ENCODE data around the gene MRPS18A.

Gene MRPS18A

DNA sequence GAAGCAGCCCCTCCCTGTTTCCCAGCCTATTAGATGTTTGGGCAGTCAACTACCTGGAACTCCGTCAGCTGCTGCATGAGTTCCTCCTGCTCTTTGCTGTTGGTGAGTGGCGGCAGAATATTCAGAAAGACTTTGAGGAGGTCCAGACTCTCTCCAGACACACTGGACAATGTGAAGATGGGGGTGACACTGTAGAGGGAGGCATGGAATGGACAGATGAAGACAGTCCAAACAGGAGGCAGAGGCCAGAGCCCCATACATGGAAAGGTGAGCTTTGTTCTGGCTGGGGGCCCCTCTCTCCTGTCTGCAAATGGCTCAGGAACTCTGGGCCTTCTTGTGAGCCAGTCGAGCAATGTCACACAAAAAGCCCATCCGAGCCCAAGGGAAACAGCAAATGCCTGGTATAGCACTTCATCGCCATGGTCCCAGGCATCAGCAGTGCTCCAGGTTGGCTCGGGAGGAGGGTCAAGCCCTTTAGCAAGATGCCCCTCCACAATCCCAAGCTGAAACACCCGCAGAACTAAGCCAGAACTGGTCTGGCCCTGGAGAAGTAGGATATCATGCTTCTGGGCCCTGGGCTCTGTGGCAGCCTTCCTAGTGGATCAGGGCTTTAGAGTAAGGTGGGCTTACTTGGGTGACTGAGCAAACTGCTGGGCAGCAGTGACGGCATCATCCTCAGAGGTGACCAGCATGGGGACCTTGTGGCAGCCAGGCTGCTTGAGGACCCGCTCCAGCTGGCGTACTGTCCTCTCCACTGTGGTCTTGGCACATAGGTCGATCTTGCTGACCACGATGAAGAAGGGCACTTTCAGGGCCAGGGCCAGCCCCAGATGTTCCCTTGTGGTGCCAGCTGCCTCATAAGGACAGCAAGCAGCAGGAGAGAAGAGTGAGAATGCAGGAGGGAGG is 63.5 kb downstream of the MRPS18A start:
- no peak for DNase-seq (ENCODE audit: extremely low read depth, low read depth)
- TF ChIP-seq, protein P1, sequence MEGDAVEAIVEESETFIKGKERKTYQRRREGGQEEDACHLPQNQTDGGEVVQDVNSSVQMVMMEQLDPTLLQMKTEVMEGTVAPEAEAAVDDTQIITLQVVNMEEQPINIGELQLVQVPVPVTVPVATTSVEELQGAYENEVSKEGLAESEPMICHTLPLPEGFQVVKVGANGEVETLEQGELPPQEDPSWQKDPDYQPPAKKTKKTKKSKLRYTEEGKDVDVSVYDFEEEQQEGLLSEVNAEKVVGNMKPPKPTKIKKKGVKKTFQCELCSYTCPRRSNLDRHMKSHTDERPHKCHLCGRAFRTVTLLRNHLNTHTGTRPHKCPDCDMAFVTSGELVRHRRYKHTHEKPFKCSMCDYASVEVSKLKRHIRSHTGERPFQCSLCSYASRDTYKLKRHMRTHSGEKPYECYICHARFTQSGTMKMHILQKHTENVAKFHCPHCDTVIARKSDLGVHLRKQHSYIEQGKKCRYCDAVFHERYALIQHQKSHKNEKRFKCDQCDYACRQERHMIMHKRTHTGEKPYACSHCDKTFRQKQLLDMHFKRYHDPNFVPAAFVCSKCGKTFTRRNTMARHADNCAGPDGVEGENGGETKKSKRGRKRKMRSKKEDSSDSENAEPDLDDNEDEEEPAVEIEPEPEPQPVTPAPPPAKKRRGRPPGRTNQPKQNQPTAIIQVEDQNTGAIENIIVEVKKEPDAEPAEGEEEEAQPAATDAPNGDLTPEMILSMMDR (IDR thresholded peaks at IDR 0.05; ENCODE audit: low read depth, low read length), result no peak

DNA sequence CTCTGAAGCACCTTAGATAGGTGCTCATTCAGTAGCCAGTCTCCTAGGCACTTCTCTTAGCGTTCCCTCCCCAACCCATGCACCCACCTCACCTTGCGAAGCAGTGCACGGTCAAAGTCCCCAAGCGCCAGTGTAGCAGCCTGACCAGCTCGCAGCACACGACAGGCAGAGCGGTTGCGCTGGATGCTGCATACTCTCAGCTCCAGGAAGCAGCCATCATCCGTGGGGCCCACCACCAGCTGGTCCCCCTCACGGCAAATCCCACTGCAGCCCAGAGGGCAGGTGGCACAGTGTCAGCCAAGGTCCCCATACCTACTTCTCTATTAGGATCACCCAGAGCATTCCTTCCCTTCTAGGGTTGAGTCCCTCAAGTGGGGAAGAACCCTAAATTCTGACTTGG is 65.0 kb downstream of the MRPS18A start:
- TF ChIP-seq, protein P1 (IDR thresholded peaks at IDR 0.05; ENCODE audit: low read depth, low read length), result no peak
- no peak for DNase-seq (ENCODE audit: extremely low read depth, low read depth)

DNA sequence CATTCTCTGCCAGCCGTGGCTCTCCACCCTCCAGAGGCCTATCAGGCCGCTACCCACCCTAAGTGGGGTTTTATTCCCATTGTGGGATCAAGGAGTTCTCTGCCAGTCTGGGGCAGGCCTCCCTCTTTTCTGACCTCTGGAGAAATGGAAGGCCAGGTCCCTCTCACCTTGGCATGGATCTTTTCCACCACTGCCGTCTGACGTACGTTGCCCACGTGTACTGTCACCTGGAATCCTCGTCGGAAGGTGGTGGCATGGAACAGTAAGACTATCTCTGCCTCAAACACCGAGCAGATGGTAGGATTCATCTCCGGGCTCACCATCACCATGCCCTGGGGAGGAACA is 65.8 kb downstream of the MRPS18A start:
- no peak for DNase-seq (ENCODE audit: extremely low read depth, low read depth)

More for the DNA sequence above, 65.8 kb downstream of the MRPS18A start:
- TF ChIP-seq, protein P1 (IDR thresholded peaks at IDR 0.05; ENCODE audit: low read depth, low read length), result no peak
